Liver (tissue), 9 donors: ENCODE data around the gene PTER. TPM values are rescaled to one million over a fixed set of nuclear protein-coding genes. Genes with fewer than 3 reads are reported as not detected.
A peak's percentile ranks its signal among the peaks of the same experiment; 100 is the strongest.

Experiments
- DNase-seq: peaks from one replicate; pipeline ENCODE4 v3.0.0-alpha.2; 2017; ENCODE audit warnings: low spot score
- H3K27ac ChIP-seq, 2 donors: one replicate each; pipeline ENCODE4 v1.7.0; 2013; ENCODE audit warnings: inconsistent platforms in 2 of 2, low read length in 2 of 2, control low read depth in 1 of 2, low read depth in 1 of 2, mild to moderate bottlenecking in 1 of 2
- H3K27me3 ChIP-seq, 4 donors: one replicate each; pipeline versions ENCODE4 v1.6.1 to v1.7.0; 2013; ENCODE audit warnings: low read length in 3 of 4, inconsistent platforms in 1 of 4, mild to moderate bottlenecking in 1 of 4, moderate library complexity in 1 of 4; ENCODE audit not compliant: control insufficient read depth in 4 of 4, insufficient read depth in 4 of 4
- H3K36me3 ChIP-seq, 4 donors: one replicate each; pipeline versions ENCODE4 v1.6.1 to v1.7.0; 2013; ENCODE audit warnings: low read length in 3 of 4, mild to moderate bottlenecking in 3 of 4, low read depth in 1 of 4, moderate library complexity in 1 of 4; ENCODE audit not compliant: control insufficient read depth in 4 of 4, insufficient read depth in 3 of 4
- H3K4me1 ChIP-seq, 4 donors: one replicate each; pipeline versions ENCODE4 v1.6.1 to v1.7.0; 2013; ENCODE audit warnings: low read length in 3 of 4, mild to moderate bottlenecking in 3 of 4, moderate library complexity in 1 of 4; ENCODE audit not compliant: control insufficient read depth in 4 of 4, insufficient read depth in 4 of 4
- H3K4me3 ChIP-seq, 3 donors: one replicate each; pipeline versions ENCODE4 v1.6.1 to v1.7.0; 2013; ENCODE audit warnings: low read length in 3 of 3, control low read depth in 1 of 3, low read depth in 1 of 3, mild to moderate bottlenecking in 1 of 3
- H3K9ac ChIP-seq, 2 donors: one replicate each; pipeline ENCODE4 v1.7.0; 2013; ENCODE audit warnings: low read length in 2 of 2, mild to moderate bottlenecking in 2 of 2, moderate library complexity in 2 of 2, control low read depth in 1 of 2, low read depth in 1 of 2
- H3K9me3 ChIP-seq, 4 donors: one replicate each; pipeline versions ENCODE4 v1.6.1 to v1.7.0; 2013; ENCODE audit warnings: low read length in 3 of 4; ENCODE audit not compliant: control insufficient read depth in 4 of 4
- EGR1 ChIP-seq, 2 donors: IDR thresholded peaks; 2 replicates each; pipeline ENCODE4 v1.6.1; 2016 to 2018; ENCODE audit warnings: antibody characterized with exemption in 2 of 2, low read depth in 2 of 2
- FOXA1 ChIP-seq: IDR thresholded peaks from 2 replicates; pipeline ENCODE4 v1.6.1; 2016; ENCODE audit warnings: antibody characterized with exemption
- FOXA2 ChIP-seq: IDR thresholded peaks from 2 replicates; pipeline ENCODE4 v1.6.1; 2016; ENCODE audit warnings: antibody characterized with exemption
- GABPA ChIP-seq, 2 donors: IDR thresholded peaks in 1 of 2; conservative IDR thresholded peaks in 1 of 2; 2 replicates each; pipeline ENCODE4 v1.6.1; 2016; ENCODE audit warnings: antibody characterized with exemption in 2 of 2, mild to moderate bottlenecking in 1 of 2, moderate library complexity in 1 of 2
- HNF4A ChIP-seq, 2 donors: conservative IDR thresholded peaks; 2 replicates each; pipeline ENCODE4 v1.6.1; 2016; ENCODE audit warnings: antibody characterized with exemption in 2 of 2, mild to moderate bottlenecking in 2 of 2
- HNF4G ChIP-seq: IDR thresholded peaks from 2 replicates; pipeline ENCODE4 v1.6.1; 2016; ENCODE audit warnings: antibody characterized with exemption
- NR2F2 ChIP-seq: IDR thresholded peaks from 2 replicates; pipeline ENCODE4 v1.6.1; 2016; ENCODE audit warnings: antibody characterized with exemption
- RAD21 ChIP-seq, 2 donors: IDR thresholded peaks; 2 replicates each; pipeline ENCODE4 v1.6.1; 2016; ENCODE audit warnings: antibody characterized with exemption in 2 of 2, mild to moderate bottlenecking in 2 of 2
- RXRA ChIP-seq, 2 donors: IDR thresholded peaks; 2 replicates each; pipeline ENCODE4 v1.6.1; 2017 to 2018; ENCODE audit warnings: antibody characterized with exemption in 2 of 2, mild to moderate bottlenecking in 1 of 2
- SP1 ChIP-seq: IDR thresholded peaks from 2 replicates; pipeline ENCODE4 v1.6.1; 2018; ENCODE audit warnings: antibody characterized with exemption, mild to moderate bottlenecking
- TAF1 ChIP-seq: conservative IDR thresholded peaks from 2 replicates; pipeline ENCODE4 v1.6.1; 2016; ENCODE audit warnings: antibody characterized with exemption, mild to moderate bottlenecking
- YY1 ChIP-seq: IDR thresholded peaks from 2 replicates; pipeline ENCODE4 v1.6.1; 2016; ENCODE audit warnings: antibody characterized with exemption, mild to moderate bottlenecking
- WGBS: extraction: QIAGEN DNeasy Blood & Tissue Kit; methylation state at CpG from one replicate; pipeline ENCODE4 v1.1.7; 2013; 5-methylcytosine and 5-hydroxymethylcytosine counted together
- polyA plus RNA-seq, 2 donors: library from polyadenylated mRNA; stranded (reverse) in 1 of 2; unstranded in 1 of 2; fragments of 200-250 nt in 1 of 2; fragments of >200 nt in 1 of 2; fragmentation: Nextera tagmentation in 1 of 2; extraction: Ambion mirVana in 1 of 2; gene quantifications; one replicate each; pipeline versions ENCODE4 v1.2.1 to v1.2.3, GENCODE V29; 2013 to 2015
- total RNA-seq, 2 donors: library from RNA; depleted of rRNA; stranded (reverse); fragments of >200 nt; gene quantifications; one replicate each; pipeline ENCODE4 v1.2.3, GENCODE V29; 2014
- TF ChIP-seq, protein P1 (sequence below): IDR thresholded peaks from 2 replicates; pipeline ENCODE4 v1.6.1; 2016; ENCODE audit warnings: antibody characterized with exemption
- TF ChIP-seq, protein P2 (sequence below): IDR thresholded peaks from 2 replicates; pipeline ENCODE4 v1.6.1; 2016; ENCODE audit warnings: antibody characterized with exemption
- TF ChIP-seq, protein P3 (sequence below): IDR thresholded peaks from 2 replicates; pipeline ENCODE4 v1.6.1; 2016; ENCODE audit warnings: antibody characterized with exemption, mild to moderate bottlenecking
- donor health status: healthy.
- donor health status: healthy.
- donor health status: healthy.
- donor health status: healthy.
- donor health status: healthy.

The PTER gene
- total and polyA plus RNA-seq, 4 donors = 4.4 to 15.7 (median 8.9) TPM

DNA sequence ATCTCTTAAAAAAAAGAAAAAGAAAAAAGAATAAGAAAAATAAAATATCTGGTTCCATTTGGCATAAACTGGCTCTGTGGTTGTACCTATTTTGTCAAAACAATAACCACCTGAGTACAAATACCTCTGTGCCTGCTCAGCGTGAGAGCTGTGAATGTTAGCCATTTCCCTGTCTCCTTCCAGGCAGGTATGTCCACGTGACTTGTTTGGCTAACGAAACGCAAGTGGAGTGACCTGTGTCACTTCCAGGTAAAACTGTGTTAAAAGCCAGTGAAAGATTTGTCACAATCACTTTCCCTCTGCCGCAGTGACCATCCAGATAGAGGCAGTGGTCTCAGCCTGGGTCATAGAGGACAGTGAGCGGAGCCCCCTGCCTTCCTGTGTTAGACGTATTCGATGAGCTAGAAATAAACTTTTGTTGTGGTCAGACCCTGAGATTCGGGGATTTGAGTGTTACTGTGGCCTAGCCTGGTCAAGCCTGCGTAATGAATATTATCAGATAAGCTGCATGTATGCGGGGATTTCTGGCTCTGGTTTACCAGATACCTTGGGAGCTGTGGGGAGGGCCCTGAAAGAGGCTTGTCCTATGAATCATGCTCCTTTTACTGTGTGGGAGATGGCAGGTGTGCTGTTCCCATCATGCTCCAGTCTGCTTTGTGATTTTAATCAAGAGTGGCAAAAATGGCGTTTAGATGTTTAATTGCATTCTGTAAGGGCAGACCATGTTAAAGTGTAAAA lies 3.8 kb downstream of the PTER start:
- peaks cover 0 to 3% (median 0%) of the 10 kb centered on the region in 4 donors for H3K36me3 ChIP-seq
- peak overlapping the region in 1 of 2 donors; percentile 30 for H3K9ac ChIP-seq
- 50% methylated on average over 12 of the region's 12 CpGs for whole genome bisulfite sequencing
- peaks cover 6 to 25% (median 14%) of the 10 kb centered on the region in 4 donors for H3K4me1 ChIP-seq
- H3K27ac ChIP-seq = peak overlapping the region; percentile 54 to 60
- H3K27me3 ChIP-seq = no peaks in the 10 kb centered on the region
- TF ChIP-seq SP1 (peak; percentile 28), HNF4G (no peak), RAD21 (IDR thresholded peaks at IDR 0.05) (no peak), TAF1 (no peak), YY1 (peak; percentile 72), GABPA (IDR thresholded peaks at IDR 0.05 in 1 of 2, conservative IDR thresholded peaks at IDR 0.05 in 1 of 2) (peak in 1 of 2 donors; percentile 13), EGR1 (IDR thresholded peaks at IDR 0.05; ENCODE audit: low read depth in 2 of 2) (no peak), FOXA2 (no peak), RXRA (IDR thresholded peaks at IDR 0.05) (peak; percentile 40 to 47), HNF4A (conservative IDR thresholded peaks at IDR 0.05) (peak in 1 of 2 donors; percentile 36)
- TF ChIP-seq, protein P1, sequence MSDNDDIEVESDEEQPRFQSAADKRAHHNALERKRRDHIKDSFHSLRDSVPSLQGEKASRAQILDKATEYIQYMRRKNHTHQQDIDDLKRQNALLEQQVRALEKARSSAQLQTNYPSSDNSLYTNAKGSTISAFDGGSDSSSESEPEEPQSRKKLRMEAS = peak; percentile 22
- H3K9me3 ChIP-seq = no peaks in the 10 kb centered on the region
- no peak for DNase-seq
- H3K4me3 ChIP-seq = peak overlapping the region in 1 of 3 donors; percentile 1

DNA sequence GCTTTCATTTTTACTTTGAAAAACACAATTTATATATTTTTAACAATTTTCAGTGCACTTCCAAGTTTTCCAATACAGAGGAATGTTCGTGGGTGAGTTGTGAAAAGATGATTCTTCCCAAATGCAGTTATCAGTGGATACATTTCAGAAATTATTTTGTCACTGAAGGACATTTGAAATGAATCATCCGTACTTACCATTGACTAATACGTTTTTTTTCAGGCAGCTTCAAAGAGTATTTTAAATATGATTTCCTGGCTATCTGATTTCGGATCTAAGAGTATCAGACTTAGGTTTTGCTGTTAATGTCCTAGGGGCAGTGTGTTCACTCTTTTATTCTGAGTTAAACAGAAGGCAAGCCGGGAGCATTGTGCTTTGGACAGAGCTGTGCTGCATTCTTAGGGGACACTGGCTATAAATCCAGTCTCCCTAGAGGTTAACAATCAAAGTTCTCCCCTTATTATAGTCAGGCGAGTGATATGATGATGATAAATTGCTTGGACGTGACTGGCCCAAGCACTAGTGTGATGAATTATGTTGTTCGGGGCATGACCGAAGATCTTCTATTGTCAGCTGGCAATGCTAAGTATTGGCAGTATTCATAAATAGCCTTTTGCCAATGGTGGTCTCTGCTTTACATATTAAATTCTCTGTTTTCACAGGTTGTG lies 4.5 kb downstream of the PTER start:
- Histone ChIP-seq H3K27me3 (no peaks in the 10 kb centered on the region), H3K36me3 (peaks cover 0 to 3% (median 0%) of the 10 kb centered on the region in 4 donors), H3K4me3 (no peak overlapping the region), H3K9me3 (no peaks in the 10 kb centered on the region), H3K9ac (no peak overlapping the region), H3K4me1 (peaks cover 6 to 21% (median 12%) of the 10 kb centered on the region in 4 donors), H3K27ac (peak overlapping the region in 1 of 2 donors; percentile 60)
- TF ChIP-seq YY1 (no peak), RXRA (IDR thresholded peaks at IDR 0.05) (no peak), GABPA (IDR thresholded peaks at IDR 0.05 in 1 of 2, conservative IDR thresholded peaks at IDR 0.05 in 1 of 2) (no peak), NR2F2 (no peak), FOXA1 (no peak), SP1 (no peak)
- TF ChIP-seq, protein P2, sequence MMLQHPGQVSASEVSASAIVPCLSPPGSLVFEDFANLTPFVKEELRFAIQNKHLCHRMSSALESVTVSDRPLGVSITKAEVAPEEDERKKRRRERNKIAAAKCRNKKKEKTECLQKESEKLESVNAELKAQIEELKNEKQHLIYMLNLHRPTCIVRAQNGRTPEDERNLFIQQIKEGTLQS = no peak
- 84% methylated on average over 9 of the region's 9 CpGs for WGBS
- DNase-seq = no peak

DNA sequence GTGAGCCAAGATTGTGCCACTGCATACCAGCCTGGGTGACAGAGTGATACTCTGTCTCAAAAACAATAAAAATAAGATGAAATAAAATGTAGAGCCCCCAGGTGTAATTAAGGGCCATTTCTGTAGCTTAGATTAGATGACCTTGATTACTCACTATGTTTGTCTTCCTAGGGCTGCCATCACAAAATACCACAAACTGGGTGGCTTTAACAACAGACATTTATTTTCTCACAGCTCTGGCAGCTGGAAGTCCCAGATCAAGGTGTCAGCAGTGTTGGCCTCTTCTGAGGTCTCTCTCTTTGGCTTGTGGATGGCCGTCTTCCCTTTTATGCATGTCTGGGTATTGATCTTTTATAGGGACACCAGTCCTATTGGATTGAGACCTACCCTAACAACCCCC lies 6.1 kb downstream of the PTER start:
- Histone ChIP-seq H3K9ac (no peak overlapping the region), H3K27me3 (no peaks in the 10 kb centered on the region), H3K36me3 (peaks cover 0 to 3% (median 0%) of the 10 kb centered on the region in 4 donors), H3K4me1 (peaks cover 4 to 10% (median 7%) of the 10 kb centered on the region in 4 donors), H3K4me3 (no peak overlapping the region), H3K27ac (no peak overlapping the region), H3K9me3 (no peaks in the 10 kb centered on the region)
- 93% methylated on average over 1 of the region's 1 CpG for WGBS
- TF ChIP-seq, protein P3, sequence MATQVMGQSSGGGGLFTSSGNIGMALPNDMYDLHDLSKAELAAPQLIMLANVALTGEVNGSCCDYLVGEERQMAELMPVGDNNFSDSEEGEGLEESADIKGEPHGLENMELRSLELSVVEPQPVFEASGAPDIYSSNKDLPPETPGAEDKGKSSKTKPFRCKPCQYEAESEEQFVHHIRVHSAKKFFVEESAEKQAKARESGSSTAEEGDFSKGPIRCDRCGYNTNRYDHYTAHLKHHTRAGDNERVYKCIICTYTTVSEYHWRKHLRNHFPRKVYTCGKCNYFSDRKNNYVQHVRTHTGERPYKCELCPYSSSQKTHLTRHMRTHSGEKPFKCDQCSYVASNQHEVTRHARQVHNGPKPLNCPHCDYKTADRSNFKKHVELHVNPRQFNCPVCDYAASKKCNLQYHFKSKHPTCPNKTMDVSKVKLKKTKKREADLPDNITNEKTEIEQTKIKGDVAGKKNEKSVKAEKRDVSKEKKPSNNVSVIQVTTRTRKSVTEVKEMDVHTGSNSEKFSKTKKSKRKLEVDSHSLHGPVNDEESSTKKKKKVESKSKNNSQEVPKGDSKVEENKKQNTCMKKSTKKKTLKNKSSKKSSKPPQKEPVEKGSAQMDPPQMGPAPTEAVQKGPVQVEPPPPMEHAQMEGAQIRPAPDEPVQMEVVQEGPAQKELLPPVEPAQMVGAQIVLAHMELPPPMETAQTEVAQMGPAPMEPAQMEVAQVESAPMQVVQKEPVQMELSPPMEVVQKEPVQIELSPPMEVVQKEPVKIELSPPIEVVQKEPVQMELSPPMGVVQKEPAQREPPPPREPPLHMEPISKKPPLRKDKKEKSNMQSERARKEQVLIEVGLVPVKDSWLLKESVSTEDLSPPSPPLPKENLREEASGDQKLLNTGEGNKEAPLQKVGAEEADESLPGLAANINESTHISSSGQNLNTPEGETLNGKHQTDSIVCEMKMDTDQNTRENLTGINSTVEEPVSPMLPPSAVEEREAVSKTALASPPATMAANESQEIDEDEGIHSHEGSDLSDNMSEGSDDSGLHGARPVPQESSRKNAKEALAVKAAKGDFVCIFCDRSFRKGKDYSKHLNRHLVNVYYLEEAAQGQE = no peak
- no peak for TF ChIP-seq FOXA1
- no peak for TF ChIP-seq HNF4A (conservative IDR thresholded peaks at IDR 0.05)
- no peak for TF ChIP-seq SP1
- no peak for TF ChIP-seq TAF1
- TF ChIP-seq EGR1 (IDR thresholded peaks at IDR 0.05; ENCODE audit: low read depth in 2 of 2) = no peak
- TF ChIP-seq RXRA (IDR thresholded peaks at IDR 0.05) = no peak
- TF ChIP-seq NR2F2 = no peak
- no peak for TF ChIP-seq YY1
- DNase-seq = no peak
